Skeletal muscle tissue (tissue), 4 donors: Measurements from ENCODE around the gene LEMD2. TPM values are rescaled to one million over a fixed set of nuclear protein-coding genes. Genes with fewer than 3 reads are reported as not detected.

Experiments
- H3K27ac ChIP-seq: one replicate; pipeline ENCODE4 v1.7.0; 2013; ENCODE audit warnings: mild to moderate bottlenecking, low read depth, low read length, inconsistent platforms
- H3K27me3 ChIP-seq, 3 donors: one replicate each; pipeline ENCODE4 v1.7.0; 2013; ENCODE audit warnings: low read length in 3 of 3; ENCODE audit not compliant: control insufficient read depth in 3 of 3, insufficient read depth in 3 of 3
- H3K36me3 ChIP-seq, 3 donors: one replicate each; pipeline ENCODE4 v1.7.0; 2013; ENCODE audit warnings: low read length in 3 of 3; ENCODE audit not compliant: control insufficient read depth in 3 of 3, insufficient read depth in 3 of 3
- H3K4me1 ChIP-seq, 3 donors: one replicate each; pipeline ENCODE4 v1.7.0; 2013; ENCODE audit warnings: low read length in 3 of 3, mild to moderate bottlenecking in 3 of 3; ENCODE audit not compliant: control insufficient read depth in 3 of 3, insufficient read depth in 3 of 3
- H3K4me3 ChIP-seq, 3 donors: one replicate each; pipeline ENCODE4 v1.7.0; 2013; ENCODE audit warnings: low read length in 3 of 3
- H3K9ac ChIP-seq, 3 donors: one replicate each; pipeline ENCODE4 v1.7.0; 2013; ENCODE audit warnings: low read length in 3 of 3, mild to moderate bottlenecking in 3 of 3, moderate library complexity in 2 of 3, low read depth in 1 of 3
- H3K9me3 ChIP-seq, 3 donors: one replicate each; pipeline ENCODE4 v1.7.0; 2013; ENCODE audit warnings: low read length in 3 of 3; ENCODE audit not compliant: control insufficient read depth in 3 of 3
- total RNA-seq: library from RNA; depleted of rRNA; stranded (reverse); fragments of >200 nt; gene quantifications from one replicate; pipeline ENCODE4 v1.2.3, GENCODE V29; 2014
- donor health status: Osteomylitis.

LEMD2 gene
- total RNA-seq, 1 donor from 2014 or later, result 21.9 TPM

DNA sequence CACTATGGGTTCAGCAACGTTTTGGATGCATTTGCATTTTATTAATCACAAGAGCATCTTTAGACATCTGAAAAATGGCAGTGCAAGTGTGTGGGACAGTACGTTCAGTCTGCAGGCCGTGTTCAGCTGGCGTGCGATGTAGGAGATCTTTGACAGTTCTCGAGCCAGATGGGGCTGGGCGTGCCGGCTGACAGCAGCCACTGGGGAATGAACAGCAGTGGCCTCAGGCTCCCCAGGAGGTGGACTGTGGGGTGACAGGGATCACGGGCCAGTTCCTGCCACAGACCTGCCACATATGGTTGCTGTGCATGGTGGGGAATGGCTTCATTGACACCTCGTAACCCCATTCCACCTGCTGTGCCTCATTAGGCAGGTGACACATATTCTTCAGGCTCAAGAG lies 31.3 kb upstream of the LEMD2 start:
- Histone ChIP-seq H3K4me1 (no peaks in the 10 kb centered on the region), H3K36me3 (no peaks in the 10 kb centered on the region), H3K9ac (no peak overlapping the region), H3K4me3 (no peak overlapping the region), H3K27me3 (peaks cover 2 to 27% (median 19%) of the 10 kb centered on the region in 3 donors), H3K27ac (no peak overlapping the region), H3K9me3 (no peaks in the 10 kb centered on the region)

DNA sequence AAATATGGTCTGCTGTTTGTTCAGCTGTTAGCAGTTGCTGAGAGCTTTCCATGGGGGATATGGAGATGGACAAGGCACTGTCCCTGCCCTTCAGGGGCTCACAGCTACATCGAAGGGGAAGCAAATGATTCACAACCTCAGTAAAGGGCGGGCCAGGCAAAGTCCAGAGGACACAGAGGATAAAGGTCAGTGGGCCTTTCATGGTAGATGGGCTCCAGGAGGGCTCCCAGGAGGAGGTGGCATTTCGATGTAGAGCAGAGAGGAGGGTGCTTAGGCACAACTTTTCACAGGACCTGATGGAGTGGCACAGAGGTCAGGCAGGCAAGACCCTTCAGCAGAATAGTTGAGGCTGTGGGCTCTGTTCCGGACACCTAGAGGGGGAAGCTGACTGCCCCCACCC lies 30.1 kb upstream of the LEMD2 start:
- no peak overlapping the region for H3K27ac ChIP-seq
- H3K9me3 ChIP-seq, result no peaks in the 10 kb centered on the region
- no peak overlapping the region for H3K9ac ChIP-seq
- peaks cover 6 to 38% (median 30%) of the 10 kb centered on the region in 3 donors for H3K27me3 ChIP-seq
- no peaks in the 10 kb centered on the region for H3K36me3 ChIP-seq
- H3K4me1 ChIP-seq, result no peaks in the 10 kb centered on the region
- no peak overlapping the region for H3K4me3 ChIP-seq

DNA sequence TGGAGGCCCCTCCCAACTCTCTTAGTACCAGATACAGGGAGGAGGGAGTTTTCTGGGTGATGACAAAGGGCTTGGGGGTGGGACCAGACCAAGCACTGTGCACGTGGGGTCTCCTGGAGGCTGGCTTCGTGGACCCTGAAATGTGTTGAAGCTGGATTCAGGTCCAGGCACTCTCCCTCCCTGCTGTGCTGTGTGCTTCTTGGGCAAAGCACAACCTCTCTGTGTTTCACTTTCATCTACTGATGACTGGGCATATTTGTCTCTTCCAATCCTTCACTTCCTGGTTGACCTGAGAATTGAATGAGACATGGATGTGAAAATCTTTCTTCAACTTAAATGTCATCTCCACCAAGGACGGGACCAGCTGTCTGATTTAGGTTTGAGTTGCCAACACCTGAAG lies 29.4 kb upstream of the LEMD2 start:
- H3K36me3 ChIP-seq, result no peaks in the 10 kb centered on the region
- H3K27me3 ChIP-seq, result peaks cover 14 to 45% (median 38%) of the 10 kb centered on the region in 3 donors
- H3K4me3 ChIP-seq, result no peak overlapping the region
- no peaks in the 10 kb centered on the region for H3K9me3 ChIP-seq
- H3K9ac ChIP-seq, result no peak overlapping the region
- H3K4me1 ChIP-seq, result no peaks in the 10 kb centered on the region
- H3K27ac ChIP-seq, result no peak overlapping the region

DNA sequence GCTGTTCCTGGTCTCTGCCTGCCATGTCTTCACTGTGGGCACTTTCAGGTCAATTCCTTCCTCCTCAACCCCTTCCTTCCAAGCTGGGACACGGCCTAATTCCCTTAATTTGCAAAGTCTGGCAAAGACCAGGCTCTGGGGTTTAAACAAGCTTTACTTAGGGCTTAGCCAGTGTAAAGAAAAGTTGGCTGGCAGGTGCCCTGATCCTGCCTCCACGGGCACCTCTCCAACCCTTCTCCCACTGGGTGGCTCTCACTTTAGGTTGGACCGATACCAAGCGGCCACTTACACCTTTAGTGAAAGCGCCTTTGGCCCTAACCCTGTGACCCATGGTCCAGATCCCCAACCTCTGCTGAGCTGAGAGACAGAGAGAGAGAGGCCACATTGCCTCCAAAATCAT lies 28.6 kb upstream of the LEMD2 start:
- Histone ChIP-seq H3K4me3 (no peak overlapping the region), H3K9ac (no peak overlapping the region), H3K36me3 (no peaks in the 10 kb centered on the region), H3K27me3 (peaks cover 16 to 43% (median 38%) of the 10 kb centered on the region in 3 donors), H3K9me3 (no peaks in the 10 kb centered on the region), H3K27ac (no peak overlapping the region), H3K4me1 (no peaks in the 10 kb centered on the region)

DNA sequence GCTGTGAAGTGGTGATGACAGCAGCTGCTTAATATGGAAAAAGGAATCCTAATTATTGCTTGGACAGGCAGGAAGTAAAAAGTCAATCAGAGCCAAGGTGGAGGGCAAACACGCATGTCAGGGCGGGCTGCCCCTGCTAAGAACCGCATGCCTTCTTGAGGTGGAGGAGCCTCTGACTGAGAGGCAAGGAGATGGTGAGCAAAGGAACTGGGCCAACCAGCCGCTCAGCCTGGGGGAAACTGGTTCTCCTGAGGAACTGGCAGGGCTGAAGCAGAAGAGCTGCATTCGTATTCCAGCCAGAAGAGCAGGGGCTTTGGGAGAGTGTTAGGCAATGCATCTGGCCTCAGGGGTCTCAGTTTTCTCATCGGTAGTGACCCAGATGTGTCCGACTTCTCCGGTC lies 28.0 kb upstream of the LEMD2 start:
- Histone ChIP-seq H3K4me1 (no peaks in the 10 kb centered on the region), H3K4me3 (no peak overlapping the region), H3K27ac (no peak overlapping the region), H3K36me3 (no peaks in the 10 kb centered on the region), H3K9ac (no peak overlapping the region), H3K27me3 (peaks cover 22 to 49% (median 43%) of the 10 kb centered on the region in 3 donors), H3K9me3 (no peaks in the 10 kb centered on the region)

DNA sequence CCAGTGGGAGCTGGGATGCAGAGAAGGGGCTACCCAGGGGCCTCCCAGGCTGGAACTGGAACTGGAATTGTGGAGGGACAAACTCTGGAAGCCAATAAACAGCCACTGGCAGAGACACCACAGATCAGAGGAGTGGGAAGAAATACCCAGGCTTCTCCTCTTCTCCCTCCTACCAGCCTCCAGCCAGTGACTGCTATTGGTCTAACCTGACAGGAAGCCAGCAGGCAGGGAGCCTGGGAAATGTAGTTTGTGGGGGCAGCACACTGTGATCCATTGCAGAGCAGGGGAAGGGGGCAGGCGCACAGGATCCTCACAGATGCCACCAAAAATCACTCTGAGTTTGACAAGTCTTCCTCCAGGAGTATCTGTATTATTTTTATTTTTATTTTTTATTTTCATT lies 26.9 kb upstream of the LEMD2 start:
- no peaks in the 10 kb centered on the region for H3K36me3 ChIP-seq
- no peaks in the 10 kb centered on the region for H3K4me1 ChIP-seq
- H3K4me3 ChIP-seq, result no peak overlapping the region
- H3K27ac ChIP-seq, result no peak overlapping the region
- no peaks in the 10 kb centered on the region for H3K9me3 ChIP-seq
- H3K27me3 ChIP-seq, result peaks cover 30 to 53% (median 40%) of the 10 kb centered on the region in 3 donors
- no peak overlapping the region for H3K9ac ChIP-seq

DNA sequence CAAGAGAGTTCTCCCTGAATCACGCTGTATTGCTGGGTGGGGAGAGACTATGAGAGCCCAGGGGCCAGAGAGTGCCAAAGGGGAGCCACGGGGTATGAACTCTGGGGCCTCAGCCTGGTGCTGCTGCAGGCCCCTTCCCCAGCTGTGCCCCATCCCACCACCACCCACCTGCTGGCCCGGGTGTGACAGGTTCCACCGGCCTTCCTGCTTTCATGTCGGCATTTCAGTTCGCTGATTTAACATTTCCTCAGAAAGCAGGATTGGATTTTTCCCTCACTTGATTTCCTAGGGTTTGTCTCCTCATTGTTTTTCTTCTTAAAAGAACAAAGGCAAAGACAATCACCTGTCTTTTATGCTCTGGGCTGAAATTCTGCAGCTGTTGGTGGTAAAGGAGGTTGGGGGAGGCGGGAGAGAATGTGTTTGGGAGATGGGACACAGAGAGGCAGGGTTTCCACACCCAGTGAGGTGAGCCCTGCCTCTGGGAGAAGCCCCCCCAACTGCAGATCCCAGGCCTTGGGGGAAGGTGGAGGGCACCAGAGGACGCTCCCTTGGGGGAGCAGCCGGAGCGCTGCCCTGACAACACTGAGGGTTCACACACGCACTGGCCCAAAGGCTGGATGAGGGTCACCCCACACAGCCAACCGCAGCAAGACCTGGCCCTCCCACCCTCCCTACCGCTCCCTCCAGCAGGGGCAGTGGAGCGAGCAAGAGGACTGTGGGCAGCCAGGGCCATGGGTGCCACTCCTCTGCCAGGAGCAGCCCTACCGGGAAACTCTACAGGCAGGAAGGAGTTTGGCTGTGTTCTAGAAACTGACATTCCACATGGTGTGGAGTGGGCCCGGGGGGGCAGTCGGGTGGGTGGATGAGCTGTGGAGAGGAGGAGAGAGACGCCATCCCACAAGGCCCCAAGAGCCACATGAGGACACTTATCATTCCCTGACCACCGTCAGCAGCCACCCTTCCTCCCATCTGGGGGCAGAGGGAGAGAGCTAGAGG lies 25.4 kb upstream of the LEMD2 start:
- no peaks in the 10 kb centered on the region for H3K4me1 ChIP-seq
- H3K9me3 ChIP-seq, result no peaks in the 10 kb centered on the region
- no peaks in the 10 kb centered on the region for H3K36me3 ChIP-seq
- H3K27me3 ChIP-seq, result peaks cover 33 to 52% (median 41%) of the 10 kb centered on the region in 3 donors
- H3K9ac ChIP-seq, result no peak overlapping the region
- no peak overlapping the region for H3K27ac ChIP-seq
- H3K4me3 ChIP-seq, result no peak overlapping the region

DNA sequence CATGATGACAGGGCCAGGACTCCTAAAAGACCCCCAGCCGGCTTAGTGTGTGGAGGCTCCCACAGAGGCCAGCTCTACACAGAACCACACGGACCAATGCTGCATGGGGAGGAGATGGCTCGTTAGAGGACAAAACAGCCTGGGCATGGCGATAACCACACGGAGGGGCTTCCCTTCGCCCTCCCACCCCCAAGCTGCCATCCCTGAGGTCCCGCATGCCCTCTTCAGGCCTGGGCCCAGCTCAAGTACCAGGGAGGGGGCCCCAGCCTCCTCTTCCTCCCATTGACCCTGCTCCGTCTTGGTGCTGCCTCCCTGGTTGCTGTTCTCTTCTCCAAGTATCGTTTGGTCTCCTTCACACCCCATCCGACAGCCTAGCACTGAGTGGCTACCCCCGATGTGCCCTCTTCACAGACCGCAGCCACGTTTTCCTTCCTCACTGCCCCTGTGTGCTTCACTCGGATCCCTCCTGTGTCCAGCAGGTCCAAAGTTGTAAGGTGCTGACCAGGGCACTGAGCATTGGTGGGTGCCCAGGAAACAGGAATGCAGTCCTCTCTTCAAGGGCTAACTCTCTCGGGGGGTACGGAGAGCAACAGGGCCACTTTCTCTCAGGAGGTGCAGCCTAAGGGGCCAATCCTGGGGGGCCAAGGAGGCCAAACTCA lies 24.4 kb upstream of the LEMD2 start:
- no peak overlapping the region for H3K27ac ChIP-seq
- no peaks in the 10 kb centered on the region for H3K9me3 ChIP-seq
- H3K9ac ChIP-seq, result no peak overlapping the region
- H3K4me3 ChIP-seq, result no peak overlapping the region
- peaks cover 37 to 55% (median 43%) of the 10 kb centered on the region in 3 donors for H3K27me3 ChIP-seq
- H3K4me1 ChIP-seq, result peaks cover 0 to 2% (median under 1%) of the 10 kb centered on the region in 3 donors
- H3K36me3 ChIP-seq, result no peaks in the 10 kb centered on the region

DNA sequence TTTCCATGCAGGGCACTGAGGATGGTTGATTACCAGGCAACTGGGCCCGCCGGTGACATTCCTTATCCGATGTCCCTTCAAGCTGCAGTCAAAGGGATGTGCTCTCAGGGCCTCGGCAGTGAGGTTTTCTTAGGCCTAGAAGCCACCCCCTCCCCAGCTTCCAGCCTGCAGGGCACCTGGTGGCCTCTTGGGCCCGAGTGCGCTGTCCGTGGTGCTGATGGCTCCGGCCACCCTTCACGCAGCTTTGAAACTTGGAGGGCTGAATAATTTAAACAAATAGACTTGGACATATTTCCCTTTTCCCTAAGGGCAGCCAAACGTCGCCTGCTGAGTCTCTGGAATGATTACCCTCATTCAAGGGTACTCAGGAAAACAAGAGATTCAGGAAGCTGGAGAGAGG lies 23.7 kb upstream of the LEMD2 start:
- Histone ChIP-seq H3K4me1 (peaks cover 0 to 9% (median 8%) of the 10 kb centered on the region in 3 donors), H3K36me3 (no peaks in the 10 kb centered on the region), H3K4me3 (no peak overlapping the region), H3K9ac (no peak overlapping the region), H3K27ac (no peak overlapping the region), H3K9me3 (no peaks in the 10 kb centered on the region), H3K27me3 (peaks cover 44 to 55% (median 46%) of the 10 kb centered on the region in 3 donors)

DNA sequence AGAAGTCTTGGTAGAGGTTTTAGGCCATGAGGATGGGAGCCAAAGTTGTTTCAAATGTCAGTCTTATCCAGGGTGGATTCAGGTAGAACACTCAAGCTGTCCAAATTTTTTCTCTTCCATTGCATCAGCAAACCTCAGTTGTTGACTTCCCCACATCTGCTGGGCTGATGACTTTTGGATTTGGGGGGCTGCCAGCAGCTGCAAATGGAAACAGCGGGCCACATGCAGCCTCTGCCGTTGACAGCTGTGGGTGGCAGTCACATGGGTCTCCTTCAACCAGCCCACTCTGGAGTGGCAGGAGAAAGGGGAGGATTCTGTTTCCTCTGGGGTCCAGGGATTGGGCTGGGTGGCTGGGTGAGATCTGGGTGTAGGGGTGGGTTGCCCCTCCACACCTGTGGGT lies 20.7 kb upstream of the LEMD2 start:
- Histone ChIP-seq H3K27me3 (peaks cover 48 to 62% (median 60%) of the 10 kb centered on the region in 3 donors), H3K27ac (no peak overlapping the region), H3K36me3 (no peaks in the 10 kb centered on the region), H3K9me3 (no peaks in the 10 kb centered on the region), H3K9ac (no peak overlapping the region), H3K4me3 (no peak overlapping the region), H3K4me1 (peaks cover 0 to 12% (median 10%) of the 10 kb centered on the region in 3 donors)
